Transverse colon (tissue), 4 donors: ENCODE measurements around the gene MAP2K4. TPM values are rescaled to one million over a fixed set of nuclear protein-coding genes. Genes with fewer than 3 reads are reported as not detected.

Source experiments
- DNase-seq: peaks from one replicate; pipeline ENCODE4 v3.0.0-alpha.2; 2019
- H3K27ac ChIP-seq, 4 donors: fragments of 200-600 bp; sonication (generic); 2 replicates each; pipeline ENCODE4 v1.5.1; 2016 to 2018; ENCODE audit warnings: inconsistent platforms in 4 of 4
- H3K27me3 ChIP-seq: fragments of 200-600 bp; sonication (generic); 2 replicates; pipeline ENCODE4 v1.5.1; 2017; ENCODE audit warnings: inconsistent platforms
- H3K36me3 ChIP-seq, 4 donors: fragments of 200-600 bp; sonication (generic); 2 replicates each; pipeline ENCODE4 v1.5.1; 2017 to 2019; ENCODE audit warnings: inconsistent platforms in 4 of 4
- H3K4me1 ChIP-seq, 4 donors: fragments of 200-600 bp; sonication (generic); 2 replicates each; pipeline ENCODE4 v1.5.1; 2017 to 2020; ENCODE audit warnings: inconsistent platforms in 4 of 4
- H3K4me3 ChIP-seq, 4 donors: fragments of 200-600 bp; sonication (generic); 1 replicate in 1 of 4; 2 replicates in 3 of 4; pipeline versions ENCODE4 v1.5.1 to v1.6.1; 2017 to 2019; ENCODE audit warnings: inconsistent platforms in 4 of 4
- H3K9me3 ChIP-seq, 2 donors: fragments of 200-600 bp; sonication (generic); 2 replicates each; pipeline ENCODE4 v1.5.1; 2017 to 2019; ENCODE audit warnings: inconsistent platforms in 2 of 2
- CTCF ChIP-seq, 5 experiments: fragments of 200-600 bp in 3 of 5; fragments of 450-650 bp in 2 of 5; sonication (generic) in 3 of 5; IDR thresholded peaks; 1 replicate in 2 of 5; 2 replicates in 3 of 5; pipeline ENCODE4 v1.5.1; 2016 to 2017; ENCODE audit warnings: antibody characterized with exemption in 5 of 5, inconsistent platforms in 3 of 5, mild to moderate bottlenecking in 2 of 5, moderate library complexity in 1 of 5
- EP300 ChIP-seq: sonication (generic); formaldehyde crosslinking; IDR thresholded peaks from one replicate; pipeline ENCODE4 v1.6.1; 2017; ENCODE audit warnings: antibody characterized with exemption, low read depth
- POLR2A ChIP-seq: fragments of 450-650 bp; IDR thresholded peaks from one replicate; pipeline ENCODE4 v1.6.1; 2016; ENCODE audit warnings: antibody characterized with exemption, mild to moderate bottlenecking, moderate library complexity
- POLR2AphosphoS5 ChIP-seq, 3 donors: sonication (generic); formaldehyde crosslinking; IDR thresholded peaks; one replicate each; pipeline ENCODE4 v1.6.1; 2016; ENCODE audit warnings: antibody characterized with exemption in 3 of 3
- WGBS, 2 donors: methylation state at CpG; one replicate each; pipeline ENCODE4 v1.1.5; 2018; ENCODE audit warnings: low coverage in 1 of 2; 5-methylcytosine and 5-hydroxymethylcytosine counted together
- in situ Hi-C, 4 donors: fragments of 200-750 bp; cut with MboI; loops; one replicate each; pipeline versions ENCODE4 v1.15.0 to v1.15.1; 2017; ENCODE audit warnings: low sequenced_read_pairs in 3 of 4, low pct_ligation_motif_present in 1 of 4, low pct_unique_long_range_greater_than_20kb in 1 of 4
- intact Hi-C: fragments of 100-400 bp; cut with DNase I; formaldehyde crosslinking; loops from one replicate; pipeline ENCODE4 v1.15.1; 2023; ENCODE audit warnings: low total_unique reads
- total RNA-seq, 4 donors: library from RNA; depleted of rRNA; stranded (reverse); fragments of >200 nt; gene quantifications; one replicate each; pipeline ENCODE4 v1.1.0, GENCODE V29; 2016

Gene MAP2K4
- total RNA-seq, 4 donors from 2014 or later: 6.2 to 24.0 (median 17.8) TPM

GRCh38 chr17:12035673-12036072 lies 15.0 kb downstream of the MAP2K4 start:
- H3K36me3 ChIP-seq: no peaks in the 10 kb centered on the region
- H3K9me3 ChIP-seq: no peaks in the 10 kb centered on the region
- no peak for DNase-seq
- no peak overlapping the region for H3K4me3 ChIP-seq
- 50 to 66% methylated on average over 1 of the region's 1 CpG for WGBS, 2 donors
- H3K4me1 ChIP-seq: peaks cover 0 to 34% (median 5%) of the 10 kb centered on the region in 4 donors
- TF ChIP-seq POLR2AphosphoS5 (IDR thresholded peaks at IDR 0.05): no peak
- TF ChIP-seq CTCF (IDR thresholded peaks at IDR 0.05): no peak
- TF ChIP-seq POLR2A: no peak
- no peak for TF ChIP-seq EP300
- H3K27me3 ChIP-seq: no peaks in the 10 kb centered on the region
- in situ Hi-C loops (no loop called here), intact Hi-C loops (no loop called here)
- no peak overlapping the region for H3K27ac ChIP-seq

- WGBS, 2 donors: 30 to 41% methylated on average over 2 of the region's 2 CpGs
- Histone ChIP-seq H3K4me3 (no peak overlapping the region), H3K4me1 (peaks cover 0 to 20% (median 0%) of the 10 kb centered on the region in 4 donors), H3K9me3 (no peaks in the 10 kb centered on the region), H3K36me3 (no peaks in the 10 kb centered on the region), H3K27ac (no peak overlapping the region), H3K27me3 (no peaks in the 10 kb centered on the region)
- intact Hi-C loops: no loop called here
- no peak for TF ChIP-seq CTCF (IDR thresholded peaks at IDR 0.05)
- no peak for TF ChIP-seq EP300
- no peak for TF ChIP-seq POLR2AphosphoS5 (IDR thresholded peaks at IDR 0.05)
- TF ChIP-seq POLR2A: no peak
- no peak for DNase-seq
- in situ Hi-C loops: no loop called here
These were observed 17.3 kb downstream of the MAP2K4 start for GRCh38 chr17:12037970-12038369.

- no peaks in the 10 kb centered on the region for H3K9me3 ChIP-seq
- intact Hi-C loops (loop anchor here (10.0 kb wide), 1 partner anchor 1414 kb away; no protein-coding TSS in a partner anchor), in situ Hi-C loops (loop anchor here in 1 of 4 donors (10.0 kb wide), 1 partner anchor 64 kb away; no protein-coding TSS in a partner anchor)
- H3K4me3 ChIP-seq: no peak overlapping the region
- H3K36me3 ChIP-seq: no peaks in the 10 kb centered on the region
- TF ChIP-seq EP300: no peak
- no peak for TF ChIP-seq POLR2AphosphoS5 (IDR thresholded peaks at IDR 0.05)
- no peak for TF ChIP-seq CTCF (IDR thresholded peaks at IDR 0.05)
- TF ChIP-seq POLR2A: no peak
- no peaks in the 10 kb centered on the region for H3K27me3 ChIP-seq
- no peak overlapping the region for H3K27ac ChIP-seq
- 88% methylated on average over 3 of the region's 3 CpGs; no CpG with 5 or more reads in 1 of the 2 donors for WGBS, 2 donors
- DNase-seq: no peak
- peaks cover 0 to 16% (median 0%) of the 10 kb centered on the region in 4 donors for H3K4me1 ChIP-seq
These were observed 19.8 kb downstream of the MAP2K4 start for GRCh38 chr17:12040478-12040877.

GRCh38 chr17:12041312-12041711 lies 20.6 kb downstream of the MAP2K4 start:
- Histone ChIP-seq H3K4me3 (no peak overlapping the region), H3K36me3 (no peaks in the 10 kb centered on the region), H3K27me3 (no peaks in the 10 kb centered on the region), H3K9me3 (no peaks in the 10 kb centered on the region), H3K4me1 (peaks cover 0 to 11% (median 0%) of the 10 kb centered on the region in 4 donors), H3K27ac (no peak overlapping the region)
- DNase-seq: no peak
- whole genome bisulfite sequencing, 2 donors: 60 to 68% methylated on average over 3 of the region's 3 CpGs
- intact Hi-C loops (loop anchor here (10.0 kb wide), 1 partner anchor 1413 kb away; no protein-coding TSS in a partner anchor), in situ Hi-C loops (loop anchor here in 1 of 4 donors (10.0 kb wide), 1 partner anchor 63 kb away; no protein-coding TSS in a partner anchor)
- TF ChIP-seq EP300 (no peak), POLR2AphosphoS5 (IDR thresholded peaks at IDR 0.05) (no peak), POLR2A (no peak), CTCF (IDR thresholded peaks at IDR 0.05) (no peak)
